Body of pancreas (tissue), 4 donors: ENCODE measurements around the gene PPIG. TPM values are rescaled to one million over a fixed set of nuclear protein-coding genes. Genes with fewer than 3 reads are reported as not detected.

Experiments used
- ATAC-seq: fragments of 150-250 bp; one replicate; pipeline ENCODE4 v1.9.1; 2016
- DNase-seq, 4 donors: peaks; one replicate each; pipeline ENCODE4 v3.0.0-alpha.2; 2019
- H3K27ac ChIP-seq, 4 donors: fragments of 200-600 bp; sonication (generic); 1 replicate in 3 of 4; 2 replicates in 1 of 4; pipeline versions ENCODE4 v1.5.1 to v1.6.1; 2016 to 2019; ENCODE audit warnings: mild to moderate bottlenecking in 1 of 4, mixed read lengths in 1 of 4, moderate library complexity in 1 of 4
- H3K27me3 ChIP-seq, 2 donors: fragments of 200-600 bp; sonication (generic); one replicate each; pipeline ENCODE4 v1.6.0; 2016; ENCODE audit warnings: mild to moderate bottlenecking in 1 of 2
- H3K36me3 ChIP-seq, 2 donors: fragments of 200-600 bp; sonication (generic); replicated peaks in 1 of 2; 2 replicates each; pipeline ENCODE4 v1.5.1; 2016; ENCODE audit warnings: low read depth in 2 of 2; ENCODE audit not compliant: insufficient read depth in 1 of 2
- H3K4me1 ChIP-seq: fragments of 200-600 bp; sonication (generic); one replicate; pipeline ENCODE4 v1.6.0; 2016
- H3K4me3 ChIP-seq, 2 donors: fragments of 200-600 bp; sonication (generic); 1 replicate in 1 of 2; 2 replicates in 1 of 2; pipeline ENCODE4 v1.5.1; 2016 to 2019
- H3K9me3 ChIP-seq, 3 donors: fragments of 200-600 bp; sonication (generic); 1 replicate in 2 of 3; 2 replicates in 1 of 3; pipeline ENCODE4 v1.5.1; 2016
- CTCF ChIP-seq, 7 experiments: fragments of 450-650 bp in 4 of 7; fragments of 200-600 bp in 3 of 7; sonication (generic) in 3 of 7; IDR thresholded peaks; one replicate each; pipeline ENCODE4 v1.5.1; 2016 to 2019; ENCODE audit warnings: antibody characterized with exemption in 7 of 7
- POLR2A ChIP-seq, 3 donors: fragments of 450-650 bp; IDR thresholded peaks; one replicate each; pipeline ENCODE4 v1.6.1; 2016; ENCODE audit warnings: antibody characterized with exemption in 3 of 3, mild to moderate bottlenecking in 2 of 3
- WGBS, 2 donors: methylation state at CpG; one replicate each; pipeline ENCODE4 v1.1.5; 2017; 5-methylcytosine and 5-hydroxymethylcytosine counted together
- intact Hi-C: fragments of 100-400 bp; cut with DNase I; formaldehyde crosslinking; loops from one replicate; pipeline ENCODE4 v1.15.1; 2023
- total RNA-seq, 2 donors: library from RNA; depleted of rRNA; stranded (reverse); fragments of >200 nt; gene quantifications; one replicate each; pipeline ENCODE4 v1.1.0, GENCODE V29; 2016

PPIG gene
- total RNA-seq, 2 donors from 2014 or later, result 22.3 to 25.1 TPM

GRCh38 chr2:169619946-169620345 lies 35.8 kb downstream of the PPIG start:
- Histone ChIP-seq H3K27ac (no peak overlapping the region), H3K27me3 (no peaks in the 10 kb centered on the region), H3K9me3 (peaks cover 0 to 4% (median 0%) of the 10 kb centered on the region in 3 donors), H3K4me3 (no peak overlapping the region), H3K4me1 (no peaks in the 10 kb centered on the region), H3K36me3 (peaks cover 4 to 15% of the 10 kb centered on the region in 2 donors)
- TF ChIP-seq CTCF (IDR thresholded peaks at IDR 0.05), result no peak
- no peak for TF ChIP-seq POLR2A (IDR thresholded peaks at IDR 0.05)
- no peak for DNase-seq
- ATAC-seq, result no peak
- intact Hi-C loops, result no loop called here
- 60 to 61% methylated on average over 3 of the region's 3 CpGs for WGBS, 2 donors

DNA sequence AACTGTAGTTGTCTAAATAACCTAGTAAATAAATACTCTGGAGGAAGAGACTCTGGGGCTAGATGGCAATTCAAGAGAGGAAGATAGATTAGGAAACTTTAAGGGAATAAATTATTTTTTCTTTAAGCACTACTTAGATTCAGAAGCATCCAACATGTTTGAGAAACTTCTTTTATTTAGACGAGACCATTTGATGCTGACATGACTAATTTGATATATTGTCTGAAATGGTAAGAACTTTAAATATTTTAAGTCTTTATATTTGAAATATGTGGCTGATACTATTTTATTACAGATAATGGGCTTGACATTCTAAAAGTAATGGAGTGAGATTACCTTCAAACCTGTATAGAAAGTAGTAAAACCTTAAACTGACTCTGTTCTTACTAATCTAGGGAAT lies 36.4 kb downstream of the PPIG start:
- 81 to 89% methylated on average over 1 of the region's 1 CpG for whole genome bisulfite sequencing, 2 donors
- no peak for ATAC-seq
- Histone ChIP-seq H3K4me3 (no peak overlapping the region), H3K27ac (no peak overlapping the region), H3K4me1 (no peaks in the 10 kb centered on the region), H3K36me3 (peaks cover 4 to 10% of the 10 kb centered on the region in 2 donors), H3K27me3 (no peaks in the 10 kb centered on the region), H3K9me3 (peaks cover 0 to 4% (median 0%) of the 10 kb centered on the region in 3 donors)
- intact Hi-C loops, result no loop called here
- no peak for DNase-seq
- TF ChIP-seq CTCF (IDR thresholded peaks at IDR 0.05), result no peak
- no peak for TF ChIP-seq POLR2A (IDR thresholded peaks at IDR 0.05)

DNA sequence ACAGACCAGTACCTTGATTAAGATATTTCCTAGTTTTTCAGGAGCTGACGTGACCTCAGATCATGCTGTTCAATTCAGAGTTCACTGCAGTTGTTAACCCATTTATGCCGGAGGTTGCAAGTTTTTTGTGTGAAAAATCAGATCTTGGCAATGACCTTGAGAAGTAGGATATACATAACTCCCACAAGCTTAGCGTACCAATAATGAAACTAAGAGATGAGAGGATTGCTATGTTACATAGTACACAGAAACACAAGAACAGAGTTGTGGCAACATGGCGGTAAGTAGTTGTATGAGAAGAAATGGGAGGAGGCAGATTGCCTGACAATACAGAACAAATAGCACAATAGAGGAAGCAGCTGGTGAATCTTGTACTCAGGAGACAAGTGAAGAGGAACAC lies 39.1 kb downstream of the PPIG start:
- peaks cover 0 to 4% (median 0%) of the 10 kb centered on the region in 3 donors for H3K9me3 ChIP-seq
- H3K4me3 ChIP-seq, result no peak overlapping the region
- peaks cover 0 to 4% of the 10 kb centered on the region in 2 donors for H3K36me3 ChIP-seq
- H3K27me3 ChIP-seq, result no peaks in the 10 kb centered on the region
- no peak for TF ChIP-seq CTCF (IDR thresholded peaks at IDR 0.05)
- no peak for TF ChIP-seq POLR2A (IDR thresholded peaks at IDR 0.05)
- H3K4me1 ChIP-seq, result no peaks in the 10 kb centered on the region
- intact Hi-C loops, result no loop called here
- WGBS, 2 donors, result 82 to 85% methylated on average over 4 of the region's 4 CpGs
- DNase-seq (no peak), ATAC-seq (no peak)
- H3K27ac ChIP-seq, result no peak overlapping the region

DNA sequence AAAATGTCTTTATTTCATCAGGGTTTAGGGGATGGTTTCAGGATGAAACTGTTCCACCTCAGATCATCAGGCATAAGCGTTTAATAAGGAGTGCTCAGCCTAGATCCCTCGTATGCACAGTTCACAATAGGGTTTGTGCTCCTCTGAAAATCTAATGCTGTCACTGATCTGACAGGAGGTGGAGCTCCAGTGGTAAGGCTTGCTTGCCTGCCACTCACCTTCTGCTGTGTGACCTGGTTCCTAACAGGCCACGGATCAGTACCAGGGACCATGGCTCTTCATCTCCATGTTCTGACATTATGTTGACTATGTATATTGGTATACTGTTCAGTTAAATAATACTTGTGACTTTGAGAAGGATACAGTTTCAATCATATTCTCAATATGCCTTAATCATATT lies 41.6 kb downstream of the PPIG start:
- no peak for ATAC-seq
- peaks cover 0 to 4% (median 0%) of the 10 kb centered on the region in 3 donors for H3K9me3 ChIP-seq
- intact Hi-C loops, result no loop called here
- 70 to 80% methylated on average over 3 of the region's 3 CpGs for WGBS, 2 donors
- no peaks in the 10 kb centered on the region for H3K27me3 ChIP-seq
- no peak overlapping the region for H3K27ac ChIP-seq
- DNase-seq, result no peak
- H3K36me3 ChIP-seq, result peaks cover 0 to 2% of the 10 kb centered on the region in 2 donors
- H3K4me1 ChIP-seq, result peaks cover 10% of the 10 kb centered on the region
- no peak overlapping the region for H3K4me3 ChIP-seq
- TF ChIP-seq POLR2A (IDR thresholded peaks at IDR 0.05) (no peak), CTCF (IDR thresholded peaks at IDR 0.05) (no peak)

DNA sequence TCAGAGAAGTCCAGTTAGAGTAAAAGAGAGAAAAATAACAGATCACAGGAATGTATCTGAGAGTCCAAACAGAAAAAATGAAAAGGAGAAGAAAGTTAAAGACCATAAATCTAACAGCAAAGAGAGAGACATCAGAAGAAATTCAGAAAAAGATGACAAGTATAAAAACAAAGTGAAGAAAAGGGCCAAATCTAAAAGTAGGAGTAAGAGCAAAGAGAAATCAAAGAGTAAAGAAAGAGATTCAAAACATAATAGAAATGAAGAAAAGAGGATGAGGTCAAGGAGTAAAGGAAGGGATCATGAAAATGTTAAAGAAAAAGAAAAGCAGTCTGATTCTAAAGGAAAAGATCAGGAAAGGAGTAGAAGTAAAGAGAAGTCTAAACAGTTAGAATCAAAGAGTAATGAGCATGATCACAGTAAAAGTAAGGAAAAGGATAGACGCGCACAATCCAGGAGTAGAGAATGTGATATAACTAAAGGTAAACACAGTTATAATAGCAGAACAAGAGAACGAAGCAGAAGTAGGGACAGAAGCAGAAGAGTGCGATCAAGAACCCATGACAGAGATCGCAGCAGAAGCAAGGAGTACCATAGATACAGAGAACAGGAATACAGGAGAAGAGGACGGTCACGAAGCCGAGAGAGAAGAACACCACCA lies 52.4 kb downstream of the PPIG start:
- intact Hi-C loops, result no loop called here
- WGBS, 2 donors, result 91 to 96% methylated on average over 8 of the region's 8 CpGs
- H3K4me1 ChIP-seq, result peaks cover 13% of the 10 kb centered on the region
- H3K27me3 ChIP-seq, result no peaks in the 10 kb centered on the region
- no peak overlapping the region for H3K27ac ChIP-seq
- DNase-seq, result no peak
- peaks cover 0 to 13% of the 10 kb centered on the region in 2 donors for H3K36me3 ChIP-seq
- no peaks in the 10 kb centered on the region for H3K9me3 ChIP-seq
- TF ChIP-seq CTCF (IDR thresholded peaks at IDR 0.05) (no peak), POLR2A (IDR thresholded peaks at IDR 0.05) (no peak)
- no peak for ATAC-seq
- H3K4me3 ChIP-seq, result no peak overlapping the region
